CD4-positive, alpha-beta T cell (primary cell): ENCODE results near the gene CDKN2A. TPM values are rescaled to one million over a fixed set of nuclear protein-coding genes. Genes with fewer than 3 reads are reported as not detected.

Experiments
- ATAC-seq: fragments of 200-7000 bp; cut with Tn5 transposase; one replicate; pipeline ENCODE4 v1.10.0; 2022; ENCODE audit warnings: mild to moderate bottlenecking; ENCODE audit not compliant: poor library complexity
- CTCF ChIA-PET: fragments of 350-600 bp; sonication (Branson Sonifier 250); formaldehyde crosslinking; loops from one replicate; lab custom pipeline; 2021; ENCODE audit warnings: antibody characterized with exemption, inconsistent platforms; lab: Charles Lee
- POLR2A ChIA-PET: fragments of 350-600 bp; sonication (Branson Sonifier 250); formaldehyde crosslinking; loops from one replicate; lab custom pipeline; 2021; ENCODE audit warnings: antibody characterized with exemption, inconsistent platforms; lab: Charles Lee
- DNase-seq, 14 experiments: peaks; one replicate each; pipeline ENCODE4 v3.0.0-alpha.2; 2013 to 2020; ENCODE audit warnings: mixed read lengths in 2 of 14
- H3K27ac ChIP-seq, 2 donors: one replicate each; pipeline versions ENCODE4 v1.5.1 to v1.7.0; 2013; ENCODE audit warnings: low read length in 2 of 2, low read depth in 1 of 2, mild to moderate bottlenecking in 1 of 2
- H3K27me3 ChIP-seq, 2 experiments: 1 replicate in 1 of 2; 2 replicates in 1 of 2; pipeline versions ENCODE4 v1.6.1 to v1.7.0; 2013; ENCODE audit warnings: low read length in 2 of 2, control low read depth in 1 of 2, mild to moderate bottlenecking in 1 of 2, moderate library complexity in 1 of 2; ENCODE audit not compliant: insufficient read depth in 2 of 2, control insufficient read depth in 1 of 2
- H3K36me3 ChIP-seq: one replicate; pipeline ENCODE4 v1.6.1; 2013; ENCODE audit warnings: low read length, control low read depth; ENCODE audit not compliant: insufficient read depth
- H3K4me1 ChIP-seq: one replicate; pipeline ENCODE4 v1.6.1; 2013; ENCODE audit warnings: low read length, control low read depth; ENCODE audit not compliant: insufficient read depth
- H3K4me3 ChIP-seq: one replicate; pipeline ENCODE4 v1.5.1; 2013; ENCODE audit warnings: mild to moderate bottlenecking, low read length, moderate library complexity
- H3K9me3 ChIP-seq, 2 experiments: 1 replicate in 1 of 2; 2 replicates in 1 of 2; pipeline versions ENCODE4 v1.6.1 to v1.7.0; 2013; ENCODE audit warnings: low read length in 2 of 2, mild to moderate bottlenecking in 2 of 2, control low read depth in 1 of 2, moderate library complexity in 1 of 2; ENCODE audit not compliant: control insufficient read depth in 1 of 2, insufficient read depth in 1 of 2
- H3K27ac Mint-ChIP-seq: one replicate; pipeline ENCODE4 v1.8.0; 2020; ENCODE audit warnings: mixed read lengths
- H3K27me3 Mint-ChIP-seq: one replicate; pipeline ENCODE4 v1.8.0; 2021; ENCODE audit warnings: mixed read lengths
- H3K36me3 Mint-ChIP-seq: one replicate; pipeline ENCODE4 v1.8.0; 2021; ENCODE audit warnings: low read depth, mixed read lengths
- H3K4me1 Mint-ChIP-seq: one replicate; pipeline ENCODE4 v1.8.0; 2021; ENCODE audit warnings: low read depth, mixed read lengths
- H3K4me3 Mint-ChIP-seq: one replicate; pipeline ENCODE4 v1.8.0; 2020; ENCODE audit warnings: mild to moderate bottlenecking, mixed read lengths
- H3K9me3 Mint-ChIP-seq: one replicate; pipeline ENCODE4 v1.8.0; 2020; ENCODE audit warnings: mixed read lengths
- intact Hi-C, 2 experiments: fragments of 100-400 bp; cut with DNase I in 1 of 2; cut with micrococcal nuclease in 1 of 2; formaldehyde crosslinking; loops; one replicate each; pipeline versions ENCODE4 v1.15.1 to v1.9.0; 2023 to 2025; cut with DNase I, micrococcal nuclease
- total RNA-seq, 174 experiments: library from RNA in 2 of 174; stranded (reverse) in 2 of 174; gene quantifications; one replicate each; pipeline ENCODE4 v1.2.3 and lab custom pipeline; 2021 to 2026
- TF ChIP-seq, protein P1 (sequence below): fragments of 200-600 bp; IDR thresholded peaks from one replicate; pipeline ENCODE4 v1.8.0; 2022; ENCODE audit warnings: antibody characterized with exemption, mild to moderate bottlenecking

The CDKN2A gene
- total RNA-seq, 2 experiments from 2014 or later: 0.71 to 0.89 TPM

DNA sequence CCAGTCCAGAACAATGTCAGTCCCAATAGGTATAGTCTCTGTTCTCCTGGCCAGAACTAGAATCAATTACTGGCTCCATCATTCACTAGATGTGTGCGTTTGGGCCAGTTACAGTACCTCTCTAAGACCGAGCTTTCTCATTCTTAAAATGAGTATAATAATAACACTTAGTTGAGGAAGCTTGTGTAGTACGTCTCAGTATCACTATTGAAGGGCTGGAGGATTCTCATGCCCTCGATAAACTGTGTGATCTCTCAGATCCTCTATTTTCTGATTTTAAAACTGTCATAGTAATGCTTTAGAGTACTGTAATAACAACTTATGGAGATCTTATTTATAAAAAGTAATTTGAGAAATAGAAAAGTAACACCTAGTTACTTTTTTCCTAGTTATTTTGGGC is 50.7 kb downstream of the CDKN2A start:
- Mint-ChIP-seq H3K4me3 (no peak overlapping the region), H3K36me3 (no peaks in the 10 kb centered on the region), H3K4me1 (no peaks in the 10 kb centered on the region), H3K27me3 (peaks cover 24% of the 10 kb centered on the region), H3K27ac (no peak overlapping the region), H3K9me3 (no peaks in the 10 kb centered on the region)
- TF ChIP-seq, protein P1, sequence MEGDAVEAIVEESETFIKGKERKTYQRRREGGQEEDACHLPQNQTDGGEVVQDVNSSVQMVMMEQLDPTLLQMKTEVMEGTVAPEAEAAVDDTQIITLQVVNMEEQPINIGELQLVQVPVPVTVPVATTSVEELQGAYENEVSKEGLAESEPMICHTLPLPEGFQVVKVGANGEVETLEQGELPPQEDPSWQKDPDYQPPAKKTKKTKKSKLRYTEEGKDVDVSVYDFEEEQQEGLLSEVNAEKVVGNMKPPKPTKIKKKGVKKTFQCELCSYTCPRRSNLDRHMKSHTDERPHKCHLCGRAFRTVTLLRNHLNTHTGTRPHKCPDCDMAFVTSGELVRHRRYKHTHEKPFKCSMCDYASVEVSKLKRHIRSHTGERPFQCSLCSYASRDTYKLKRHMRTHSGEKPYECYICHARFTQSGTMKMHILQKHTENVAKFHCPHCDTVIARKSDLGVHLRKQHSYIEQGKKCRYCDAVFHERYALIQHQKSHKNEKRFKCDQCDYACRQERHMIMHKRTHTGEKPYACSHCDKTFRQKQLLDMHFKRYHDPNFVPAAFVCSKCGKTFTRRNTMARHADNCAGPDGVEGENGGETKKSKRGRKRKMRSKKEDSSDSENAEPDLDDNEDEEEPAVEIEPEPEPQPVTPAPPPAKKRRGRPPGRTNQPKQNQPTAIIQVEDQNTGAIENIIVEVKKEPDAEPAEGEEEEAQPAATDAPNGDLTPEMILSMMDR: no peak
- intact Hi-C loops: no loop called here
- ATAC-seq (no peak), DNase-seq (no peak)
- peaks cover 0 to 10% of the 10 kb centered on the region in 2 experiments for H3K9me3 ChIP-seq
- no peak overlapping the region for H3K4me3 ChIP-seq
- no peak overlapping the region for H3K27ac ChIP-seq
- H3K27me3 ChIP-seq: peaks cover 3 to 5% of the 10 kb centered on the region in 2 experiments
- H3K36me3 ChIP-seq: no peaks in the 10 kb centered on the region
- CTCF ChIA-PET: no interaction called here
- no peaks in the 10 kb centered on the region for H3K4me1 ChIP-seq
- POLR2A ChIA-PET: no interaction called here

DNA sequence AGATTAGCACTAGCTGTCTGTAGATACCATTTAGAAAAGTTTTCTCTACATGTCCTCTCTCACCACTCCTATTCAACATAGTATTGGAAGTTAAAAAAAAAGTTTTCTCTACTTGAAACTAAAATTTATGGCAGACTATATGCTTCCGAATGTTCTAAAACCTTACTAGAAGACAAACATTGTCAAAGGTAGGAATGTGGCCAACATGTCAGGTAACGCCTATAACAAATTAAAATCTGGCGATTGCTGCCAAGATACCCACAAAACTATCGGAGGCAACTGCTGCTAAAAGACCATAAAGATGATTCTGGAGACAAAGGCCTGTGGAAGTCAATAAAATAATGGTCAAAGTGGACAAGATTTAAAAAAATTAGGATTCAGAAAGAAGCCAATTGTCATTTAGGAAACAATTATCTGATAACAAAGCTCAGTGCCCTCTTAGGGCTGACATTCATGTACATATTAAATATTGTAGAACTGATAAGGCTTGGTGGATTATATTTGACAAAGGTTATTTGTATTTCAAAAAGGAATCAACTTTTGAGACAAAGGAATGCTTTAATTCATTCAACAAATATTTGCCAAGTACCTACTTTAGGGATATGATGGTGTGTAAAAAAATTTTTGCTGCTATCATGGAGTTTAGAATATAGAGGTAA is 52.7 kb downstream of the CDKN2A start:
- no peak for DNase-seq

DNA sequence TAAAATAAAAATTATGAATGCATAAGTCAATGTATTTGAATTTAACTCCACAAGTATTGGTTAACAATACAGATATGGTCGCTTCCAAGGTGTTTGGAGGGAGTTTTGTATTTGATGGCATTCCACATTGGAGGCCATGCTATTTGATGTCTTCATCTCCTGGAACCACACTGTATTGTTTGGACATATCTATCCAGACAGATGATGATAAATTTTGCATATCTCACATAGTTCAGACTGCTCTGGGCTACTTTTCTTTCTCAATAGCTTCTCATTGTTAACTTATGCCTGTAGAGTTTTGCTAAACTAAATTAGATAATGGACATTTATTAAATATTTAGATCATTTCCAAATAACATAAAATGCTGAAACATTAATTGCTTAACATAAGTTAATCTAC is 58.0 kb downstream of the CDKN2A start:
- Mint-ChIP-seq H3K27ac (no peak overlapping the region), H3K4me1 (no peaks in the 10 kb centered on the region), H3K36me3 (peaks cover 12% of the 10 kb centered on the region), H3K4me3 (no peak overlapping the region), H3K9me3 (no peaks in the 10 kb centered on the region), H3K27me3 (no peaks in the 10 kb centered on the region)
- TF ChIP-seq, protein P1: no peak
- H3K27ac ChIP-seq: no peak overlapping the region
- intact Hi-C loops: no loop called here
- no peaks in the 10 kb centered on the region for H3K4me1 ChIP-seq
- no peaks in the 10 kb centered on the region for H3K36me3 ChIP-seq
- CTCF ChIA-PET: no interaction called here
- H3K27me3 ChIP-seq: peaks cover 0 to under 1% of the 10 kb centered on the region in 2 experiments
- DNase-seq (no peak), ATAC-seq (no peak)
- POLR2A ChIA-PET: interaction anchor here (1.0 kb wide), 1 partner anchor 11 kb away, joined by 3 read pairs; no protein-coding TSS in a partner anchor
- H3K4me3 ChIP-seq: no peak overlapping the region
- no peaks in the 10 kb centered on the region for H3K9me3 ChIP-seq

More for the DNA sequence above, 52.7 kb downstream of the CDKN2A start:
- Mint-ChIP-seq H3K9me3 (no peaks in the 10 kb centered on the region), H3K36me3 (no peaks in the 10 kb centered on the region), H3K4me3 (no peak overlapping the region), H3K4me1 (no peaks in the 10 kb centered on the region), H3K27ac (no peak overlapping the region), H3K27me3 (peaks cover 24% of the 10 kb centered on the region)
- H3K4me3 ChIP-seq: no peak overlapping the region
- TF ChIP-seq, protein P1: no peak
- ChIA-PET POLR2A (no interaction called here), CTCF (no interaction called here)
- no peaks in the 10 kb centered on the region for H3K4me1 ChIP-seq
- no peak overlapping the region for H3K27ac ChIP-seq
- no peaks in the 10 kb centered on the region for H3K36me3 ChIP-seq
- intact Hi-C loops: no loop called here
- ATAC-seq: no peak
- H3K27me3 ChIP-seq: peaks cover 3 to 5% of the 10 kb centered on the region in 2 experiments
- H3K9me3 ChIP-seq: peaks cover 0 to 10% of the 10 kb centered on the region in 2 experiments
